Trophoblast cell (in vitro differentiated cells and primary cell): Measurements from ENCODE around the gene FTL.

Experiments
- DNase-seq, 2 donors: peaks; one replicate each; pipeline ENCODE4 v3.0.0-alpha.2; 2016
- H2AFZ ChIP-seq: 2 replicates; pipeline ENCODE4 v1.6.1; 2013; ENCODE audit warnings: low read length, moderate library complexity, mild to moderate bottlenecking; ENCODE audit not compliant: insufficient read depth, poor library complexity
- H2AK5ac ChIP-seq: 2 replicates; pipeline ENCODE4 v1.6.1; 2013; ENCODE audit warnings: mild to moderate bottlenecking, low read length
- H2BK120ac ChIP-seq: 2 replicates; pipeline ENCODE4 v1.6.1; 2013; ENCODE audit warnings: low read length, mild to moderate bottlenecking, moderate library complexity; ENCODE audit not compliant: insufficient read depth, poor library complexity
- H2BK12ac ChIP-seq: 2 replicates; pipeline ENCODE4 v1.6.1; 2013; ENCODE audit warnings: mild to moderate bottlenecking, low read length, moderate library complexity
- H2BK5ac ChIP-seq: 2 replicates; pipeline ENCODE4 v1.6.1; 2013; ENCODE audit warnings: low read length, low read depth, moderate library complexity, mild to moderate bottlenecking; ENCODE audit not compliant: poor library complexity
- H3K14ac ChIP-seq: 2 replicates; pipeline ENCODE4 v1.6.1; 2013; ENCODE audit warnings: mild to moderate bottlenecking, low read length
- H3K18ac ChIP-seq: 2 replicates; pipeline ENCODE4 v1.6.1; 2013; ENCODE audit warnings: mild to moderate bottlenecking, low read length
- H3K23ac ChIP-seq: 2 replicates; pipeline ENCODE4 v1.6.1; 2013; ENCODE audit warnings: low read length
- H3K27ac ChIP-seq: 2 replicates; pipeline ENCODE4 v1.5.1; 2013; ENCODE audit warnings: low read depth, mild to moderate bottlenecking, inconsistent platforms, low read length, moderate library complexity
- H3K27me3 ChIP-seq: 2 replicates; pipeline ENCODE4 v1.6.1; 2013; ENCODE audit warnings: inconsistent platforms, mild to moderate bottlenecking, low read length, moderate library complexity; ENCODE audit not compliant: insufficient read depth
- H3K36me3 ChIP-seq, 2 experiments: 1 replicate in 1 of 2; 2 replicates in 1 of 2; pipeline ENCODE4 v1.6.1; 2013; ENCODE audit warnings: low read length in 2 of 2, mild to moderate bottlenecking in 2 of 2, moderate library complexity in 1 of 2; ENCODE audit not compliant: insufficient read depth in 2 of 2, control insufficient read depth in 1 of 2
- H3K4ac ChIP-seq: 2 replicates; pipeline ENCODE4 v1.6.1; 2013; ENCODE audit warnings: low read depth, mild to moderate bottlenecking, low read length, moderate library complexity
- H3K4me1 ChIP-seq, 2 experiments: 1 replicate in 1 of 2; 2 replicates in 1 of 2; pipeline ENCODE4 v1.6.1; 2013; ENCODE audit warnings: low read length in 2 of 2, mild to moderate bottlenecking in 2 of 2, moderate library complexity in 1 of 2; ENCODE audit not compliant: insufficient read depth in 2 of 2, control insufficient read depth in 1 of 2
- H3K4me2 ChIP-seq: 2 replicates; pipeline ENCODE4 v1.6.1; 2013; ENCODE audit warnings: inconsistent platforms, mild to moderate bottlenecking, low read length, moderate library complexity
- H3K4me3 ChIP-seq: 2 replicates; pipeline ENCODE4 v1.5.1; 2013; ENCODE audit warnings: mild to moderate bottlenecking, low read depth, low read length, inconsistent platforms
- H3K79me1 ChIP-seq: one replicate; pipeline ENCODE4 v1.6.1; 2013; ENCODE audit warnings: low read length
- H3K79me2 ChIP-seq: 2 replicates; pipeline ENCODE4 v1.6.1; 2013; ENCODE audit warnings: low read length, mild to moderate bottlenecking; ENCODE audit not compliant: control insufficient read depth, insufficient read depth, poor library complexity
- H3K9ac ChIP-seq: 2 replicates; pipeline ENCODE4 v1.6.1; 2013; ENCODE audit warnings: mild to moderate bottlenecking, low read length
- H3K9me3 ChIP-seq: 2 replicates; pipeline ENCODE4 v1.6.1; 2013; ENCODE audit warnings: low read depth, mild to moderate bottlenecking, control low read depth, inconsistent platforms, low read length; ENCODE audit not compliant: insufficient read depth
- H4K12ac ChIP-seq: 2 replicates; pipeline ENCODE4 v1.6.1; 2013; ENCODE audit warnings: low read depth, mild to moderate bottlenecking, low read length, moderate library complexity
- H4K8ac ChIP-seq: 2 replicates; pipeline ENCODE4 v1.6.1; 2013; ENCODE audit warnings: low read depth, mild to moderate bottlenecking, low read length, moderate library complexity
- H4K91ac ChIP-seq: one replicate; pipeline ENCODE4 v1.6.1; 2013; ENCODE audit warnings: low read depth, mild to moderate bottlenecking, low read length, moderate library complexity
- WGBS: extraction: QIAGEN DNeasy Blood & Tissue Kit; methylation state at CpG from one replicate; pipeline ENCODE4 v1.1.7; 2013; ENCODE audit warnings: missing lambda C conversion rate; ENCODE audit not compliant: insufficient read length, insufficient coverage; ENCODE audit errors: extremely low coverage; 5-methylcytosine and 5-hydroxymethylcytosine counted together

FTL gene

DNA sequence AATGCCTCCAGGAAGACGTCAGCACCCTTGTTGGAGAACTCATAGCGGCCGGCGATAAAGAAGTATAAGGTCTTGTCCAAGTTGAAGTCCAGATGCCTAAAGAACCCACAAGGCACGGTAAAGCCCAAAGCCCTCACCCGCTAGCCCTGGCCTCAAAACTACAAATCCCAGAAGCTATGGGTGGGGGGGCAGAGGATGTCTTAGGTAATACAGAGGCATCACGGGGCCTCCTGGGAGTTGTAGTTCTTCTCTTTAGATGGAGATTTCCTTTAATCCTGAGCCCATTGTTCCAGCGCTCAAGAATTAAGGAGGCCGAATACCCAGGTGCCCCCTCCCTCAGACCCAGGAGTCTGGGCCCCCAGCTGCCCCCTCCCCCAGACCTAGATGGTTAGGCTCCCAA, 17.2 kb downstream of the FTL start:
- Histone ChIP-seq H3K79me1 (no peaks in the 10 kb centered on the region), H2BK5ac (no peak overlapping the region), H2BK12ac (no peak overlapping the region), H3K9ac (no peak overlapping the region), H3K9me3 (no peaks in the 10 kb centered on the region), H3K27ac (no peak overlapping the region), H3K23ac (no peak overlapping the region), H2AFZ (no peak overlapping the region), H3K18ac (no peak overlapping the region), H2BK120ac (no peak overlapping the region), H3K27me3 (no peaks in the 10 kb centered on the region), H3K79me2 (no peaks in the 10 kb centered on the region), H3K4ac (no peak overlapping the region), H3K4me1 (no peaks in the 10 kb centered on the region), H3K36me3 (peaks cover 64 to 65% of the 10 kb centered on the region in 2 experiments), H2AK5ac (no peak overlapping the region), H4K12ac (no peak overlapping the region), H3K4me2 (no peak overlapping the region), H4K91ac (no peak overlapping the region), H3K14ac (no peak overlapping the region), H4K8ac (no peak overlapping the region), H3K4me3 (no peak overlapping the region)
- no CpG with 5 or more reads among the region's 9 CpGs for WGBS
- no peak for DNase-seq

DNA sequence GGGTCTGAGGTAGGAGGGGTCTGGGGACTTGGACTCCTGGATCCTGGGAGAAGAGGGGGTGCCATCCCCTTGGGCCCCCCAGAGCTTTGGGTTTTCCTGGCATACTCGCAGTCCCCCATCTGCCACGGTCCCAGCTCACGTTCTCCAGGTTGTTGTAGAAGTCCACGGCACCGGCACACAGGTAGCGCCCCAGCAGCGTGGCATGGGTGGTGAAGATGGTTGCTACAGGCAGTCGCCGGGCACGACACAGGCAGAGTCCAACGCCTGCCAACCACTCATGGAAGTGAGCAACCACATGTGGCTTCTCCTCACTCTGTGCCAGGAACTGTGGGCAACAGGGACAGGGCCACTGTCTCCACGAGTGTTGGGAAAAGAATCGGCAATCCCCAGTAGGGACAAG, 20.6 kb downstream of the FTL start:
- Histone ChIP-seq H3K27me3 (no peaks in the 10 kb centered on the region), H2BK12ac (no peak overlapping the region), H3K36me3 (peaks cover 61 to 68% of the 10 kb centered on the region in 2 experiments), H3K79me2 (no peaks in the 10 kb centered on the region), H3K18ac (no peak overlapping the region), H2AK5ac (no peak overlapping the region), H3K4me3 (no peak overlapping the region), H3K9ac (no peak overlapping the region), H4K8ac (no peak overlapping the region), H4K91ac (no peak overlapping the region), H3K23ac (no peak overlapping the region), H3K4ac (no peak overlapping the region), H2AFZ (no peak overlapping the region), H3K14ac (no peak overlapping the region), H3K4me2 (no peak overlapping the region), H4K12ac (no peak overlapping the region), H3K27ac (no peak overlapping the region), H3K9me3 (no peaks in the 10 kb centered on the region), H3K4me1 (peaks cover 11% of the 10 kb centered on the region in 2 experiments), H2BK5ac (no peak overlapping the region), H2BK120ac (no peak overlapping the region), H3K79me1 (peaks cover 4% of the 10 kb centered on the region)
- no peak for DNase-seq
- no CpG with 5 or more reads among the region's 13 CpGs for WGBS

DNA sequence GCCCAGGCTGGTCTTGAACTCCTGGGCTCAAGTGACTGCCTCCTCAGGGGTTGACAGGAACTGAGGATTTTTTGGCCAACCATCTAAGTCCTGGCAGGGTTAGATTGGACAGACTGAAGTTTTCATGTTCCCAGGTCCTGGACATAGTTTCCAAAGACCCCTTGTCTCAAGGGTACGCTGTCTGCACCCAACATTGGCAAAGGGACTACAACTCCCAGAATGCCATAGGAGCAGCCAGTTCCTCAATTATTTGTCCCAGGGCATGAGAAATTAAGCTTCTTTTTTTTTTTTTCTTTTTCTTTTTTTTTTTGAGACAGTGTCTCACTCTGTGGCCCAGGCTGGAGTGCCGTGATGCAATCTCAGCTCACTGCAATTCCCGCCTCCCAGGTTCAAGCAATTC, 21.1 kb downstream of the FTL start:
- no peaks in the 10 kb centered on the region for H3K9me3 ChIP-seq
- no peak overlapping the region for H3K23ac ChIP-seq
- H2BK120ac ChIP-seq: no peak overlapping the region
- WGBS: no CpG with 5 or more reads among the region's 3 CpGs
- no peak for DNase-seq
- H3K9ac ChIP-seq: no peak overlapping the region
- peaks cover 14 to 15% of the 10 kb centered on the region in 2 experiments for H3K4me1 ChIP-seq
- H2AFZ ChIP-seq: no peak overlapping the region
- peaks cover 4% of the 10 kb centered on the region for H3K79me1 ChIP-seq
- no peaks in the 10 kb centered on the region for H3K79me2 ChIP-seq
- no peak overlapping the region for H3K4me2 ChIP-seq
- no peak overlapping the region for H3K4ac ChIP-seq
- no peak overlapping the region for H2AK5ac ChIP-seq
- no peak overlapping the region for H4K8ac ChIP-seq
- no peak overlapping the region for H3K18ac ChIP-seq
- H3K27ac ChIP-seq: no peak overlapping the region
- no peak overlapping the region for H3K4me3 ChIP-seq
- H2BK5ac ChIP-seq: no peak overlapping the region
- no peaks in the 10 kb centered on the region for H3K27me3 ChIP-seq
- H3K14ac ChIP-seq: no peak overlapping the region
- peaks cover 65 to 69% of the 10 kb centered on the region in 2 experiments for H3K36me3 ChIP-seq
- H4K12ac ChIP-seq: no peak overlapping the region
- H2BK12ac ChIP-seq: no peak overlapping the region
- H4K91ac ChIP-seq: no peak overlapping the region

DNA sequence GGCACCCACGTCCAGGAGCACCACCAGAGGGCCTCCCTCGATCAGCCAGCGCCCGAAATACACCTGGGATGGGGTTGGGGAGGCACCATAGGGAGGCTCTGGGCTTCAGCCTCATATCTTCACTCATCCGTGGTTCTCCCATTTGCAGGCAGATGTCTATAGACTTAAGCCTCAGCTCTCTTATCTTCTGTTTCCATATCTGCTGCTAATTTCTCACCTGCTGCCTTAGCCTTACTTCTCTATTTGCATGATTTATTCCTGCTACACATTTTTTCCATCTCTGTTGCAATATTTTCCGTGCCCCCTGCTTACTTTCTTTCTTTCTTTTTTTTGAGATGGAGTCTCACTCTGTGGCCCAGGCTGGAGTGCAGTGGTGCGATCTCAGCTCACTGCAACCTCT, 22.2 kb downstream of the FTL start:
- Histone ChIP-seq H4K91ac (no peak overlapping the region), H3K36me3 (peaks cover 55 to 62% of the 10 kb centered on the region in 2 experiments), H2AK5ac (no peak overlapping the region), H2BK12ac (no peak overlapping the region), H3K9ac (no peak overlapping the region), H3K4me1 (peaks cover 21 to 22% of the 10 kb centered on the region in 2 experiments), H3K27ac (no peak overlapping the region), H3K14ac (no peak overlapping the region), H3K18ac (no peak overlapping the region), H3K4ac (no peak overlapping the region), H3K27me3 (no peaks in the 10 kb centered on the region), H3K23ac (no peak overlapping the region), H2AFZ (no peak overlapping the region), H3K9me3 (no peaks in the 10 kb centered on the region), H4K12ac (no peak overlapping the region), H3K79me1 (peaks cover 6% of the 10 kb centered on the region), H4K8ac (no peak overlapping the region), H2BK120ac (no peak overlapping the region), H2BK5ac (no peak overlapping the region), H3K79me2 (peaks cover 7% of the 10 kb centered on the region), H3K4me3 (no peak overlapping the region), H3K4me2 (no peak overlapping the region)
- WGBS: no CpG with 5 or more reads among the region's 7 CpGs
- DNase-seq: no peak
